Ascending aorta (tissue), 2 donors: ENCODE measurements around the gene ANKRD11. TPM values are rescaled to one million over a fixed set of nuclear protein-coding genes. Genes with fewer than 3 reads are reported as not detected.
"Not testable (repeated sequence)": the region's sequence is repeated elsewhere in the genome, so short reads cannot be mapped to it uniquely, and the experiment has no call there.

Experiments
- DNase-seq, 2 donors: peaks; one replicate each; pipeline ENCODE4 v3.0.0-alpha.2; 2019; ENCODE audit warnings: low spot score in 2 of 2
- H3K27ac ChIP-seq, 2 donors: fragments of 200-600 bp; sonication (generic); one replicate each; pipeline ENCODE4 v1.5.1; 2016 to 2017; ENCODE audit warnings: mild to moderate bottlenecking in 1 of 2
- H3K27me3 ChIP-seq: fragments of 200-600 bp; sonication (generic); one replicate; pipeline ENCODE4 v1.5.1; 2017
- H3K36me3 ChIP-seq, 2 donors: fragments of 200-600 bp; sonication (generic); one replicate each; pipeline ENCODE4 v1.5.1; 2016
- H3K4me1 ChIP-seq, 2 donors: fragments of 200-600 bp; sonication (generic); one replicate each; pipeline ENCODE4 v1.5.1; 2016 to 2017; ENCODE audit warnings: mild to moderate bottlenecking in 1 of 2
- H3K4me3 ChIP-seq, 2 donors: fragments of 200-600 bp; sonication (generic); one replicate each; pipeline ENCODE4 v1.5.1; 2016 to 2017; ENCODE audit warnings: mild to moderate bottlenecking in 1 of 2
- H3K9me3 ChIP-seq, 2 donors: fragments of 200-600 bp; sonication (generic); one replicate each; pipeline ENCODE4 v1.5.1; 2016
- intact Hi-C: fragments of 100-400 bp; cut with DNase I; formaldehyde crosslinking; loops from one replicate; pipeline ENCODE4 v1.15.1; 2023
- total RNA-seq: library from RNA; depleted of rRNA; stranded (reverse); fragments of >200 nt; gene quantifications from one replicate; pipeline ENCODE4 v1.1.0, GENCODE V29; 2016
- TF ChIP-seq, protein P1 (sequence below), 3 experiments: fragments of 200-600 bp in 2 of 3; fragments of 450-650 bp in 1 of 3; sonication (generic) in 2 of 3; IDR thresholded peaks; one replicate each; pipeline ENCODE4 v1.5.1; 2016 to 2019; ENCODE audit warnings: antibody characterized with exemption in 3 of 3, mild to moderate bottlenecking in 1 of 3, moderate library complexity in 1 of 3

Gene ANKRD11
- total RNA-seq, 1 donor from 2014 or later = 124 TPM

DNA sequence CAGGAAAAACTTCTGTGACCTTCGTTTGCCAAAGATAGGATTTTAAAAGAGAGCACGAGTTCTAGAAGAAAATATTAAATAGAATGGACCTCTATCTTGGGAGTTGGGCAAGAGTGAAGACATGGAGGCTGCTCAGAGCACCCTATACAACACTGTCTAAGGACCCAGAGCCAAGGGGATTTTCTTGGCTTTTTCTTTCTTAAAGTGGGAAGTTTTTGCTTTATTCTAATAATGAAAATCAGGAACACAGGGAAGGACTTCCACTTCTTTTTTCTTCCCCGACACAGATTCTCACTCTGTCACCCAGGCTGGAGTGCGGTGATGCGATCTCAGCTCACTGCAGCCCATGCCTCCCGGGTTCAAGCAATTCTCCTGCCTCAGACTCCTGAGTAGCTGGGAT, 178.7 kb downstream of the ANKRD11 start:
- Histone ChIP-seq H3K36me3 (peaks cover 5 to 18% of the 10 kb centered on the region in 2 donors), H3K9me3 (no peaks in the 10 kb centered on the region), H3K4me1 (peaks cover 0 to 6% of the 10 kb centered on the region in 2 donors), H3K27ac (no peak overlapping the region), H3K27me3 (no peaks in the 10 kb centered on the region), H3K4me3 (no peak overlapping the region)
- intact Hi-C loops = no loop called here
- no peak for DNase-seq
- TF ChIP-seq, protein P1, sequence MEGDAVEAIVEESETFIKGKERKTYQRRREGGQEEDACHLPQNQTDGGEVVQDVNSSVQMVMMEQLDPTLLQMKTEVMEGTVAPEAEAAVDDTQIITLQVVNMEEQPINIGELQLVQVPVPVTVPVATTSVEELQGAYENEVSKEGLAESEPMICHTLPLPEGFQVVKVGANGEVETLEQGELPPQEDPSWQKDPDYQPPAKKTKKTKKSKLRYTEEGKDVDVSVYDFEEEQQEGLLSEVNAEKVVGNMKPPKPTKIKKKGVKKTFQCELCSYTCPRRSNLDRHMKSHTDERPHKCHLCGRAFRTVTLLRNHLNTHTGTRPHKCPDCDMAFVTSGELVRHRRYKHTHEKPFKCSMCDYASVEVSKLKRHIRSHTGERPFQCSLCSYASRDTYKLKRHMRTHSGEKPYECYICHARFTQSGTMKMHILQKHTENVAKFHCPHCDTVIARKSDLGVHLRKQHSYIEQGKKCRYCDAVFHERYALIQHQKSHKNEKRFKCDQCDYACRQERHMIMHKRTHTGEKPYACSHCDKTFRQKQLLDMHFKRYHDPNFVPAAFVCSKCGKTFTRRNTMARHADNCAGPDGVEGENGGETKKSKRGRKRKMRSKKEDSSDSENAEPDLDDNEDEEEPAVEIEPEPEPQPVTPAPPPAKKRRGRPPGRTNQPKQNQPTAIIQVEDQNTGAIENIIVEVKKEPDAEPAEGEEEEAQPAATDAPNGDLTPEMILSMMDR (IDR thresholded peaks at IDR 0.05) = no peak

DNA sequence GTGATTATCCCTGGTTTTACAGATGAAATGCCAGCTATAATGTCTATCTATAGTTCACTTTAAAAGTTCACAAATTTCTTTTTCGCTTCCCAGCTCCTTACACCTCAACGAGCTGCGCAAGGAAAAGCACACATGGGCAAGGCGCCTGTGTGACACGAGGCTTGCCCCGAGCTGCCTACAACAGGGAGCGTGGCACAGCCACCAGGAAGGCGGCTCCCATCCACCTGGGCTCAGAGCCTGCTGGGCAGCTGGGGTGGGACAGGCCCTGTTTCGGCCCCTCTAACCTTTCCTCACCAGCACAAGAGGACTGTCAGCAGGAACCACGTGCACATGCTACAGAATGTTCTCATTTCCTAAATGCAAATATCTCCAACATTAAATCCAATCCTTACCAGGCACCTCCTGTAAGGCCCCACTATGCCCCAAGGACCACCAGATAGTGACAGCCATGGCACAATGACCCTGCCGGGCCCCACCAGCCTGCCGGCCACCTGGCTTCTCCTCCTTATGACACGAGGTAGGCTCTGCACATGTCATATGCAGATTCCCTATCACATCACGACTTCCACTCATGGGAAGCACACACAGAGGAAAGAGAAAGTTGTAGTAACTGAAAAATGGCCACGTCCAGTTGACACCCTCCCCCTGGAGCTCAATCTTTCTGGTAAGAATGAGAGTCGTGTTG, 180.8 kb downstream of the ANKRD11 start:
- H3K27ac ChIP-seq = no peak overlapping the region
- no peak for DNase-seq
- no peaks in the 10 kb centered on the region for H3K27me3 ChIP-seq
- no peaks in the 10 kb centered on the region for H3K4me1 ChIP-seq
- H3K4me3 ChIP-seq = no peak overlapping the region
- H3K9me3 ChIP-seq = no peaks in the 10 kb centered on the region
- TF ChIP-seq, protein P1 (IDR thresholded peaks at IDR 0.05) = no peak
- intact Hi-C loops = no loop called here
- H3K36me3 ChIP-seq = peaks cover 8 to 22% of the 10 kb centered on the region in 2 donors

DNA sequence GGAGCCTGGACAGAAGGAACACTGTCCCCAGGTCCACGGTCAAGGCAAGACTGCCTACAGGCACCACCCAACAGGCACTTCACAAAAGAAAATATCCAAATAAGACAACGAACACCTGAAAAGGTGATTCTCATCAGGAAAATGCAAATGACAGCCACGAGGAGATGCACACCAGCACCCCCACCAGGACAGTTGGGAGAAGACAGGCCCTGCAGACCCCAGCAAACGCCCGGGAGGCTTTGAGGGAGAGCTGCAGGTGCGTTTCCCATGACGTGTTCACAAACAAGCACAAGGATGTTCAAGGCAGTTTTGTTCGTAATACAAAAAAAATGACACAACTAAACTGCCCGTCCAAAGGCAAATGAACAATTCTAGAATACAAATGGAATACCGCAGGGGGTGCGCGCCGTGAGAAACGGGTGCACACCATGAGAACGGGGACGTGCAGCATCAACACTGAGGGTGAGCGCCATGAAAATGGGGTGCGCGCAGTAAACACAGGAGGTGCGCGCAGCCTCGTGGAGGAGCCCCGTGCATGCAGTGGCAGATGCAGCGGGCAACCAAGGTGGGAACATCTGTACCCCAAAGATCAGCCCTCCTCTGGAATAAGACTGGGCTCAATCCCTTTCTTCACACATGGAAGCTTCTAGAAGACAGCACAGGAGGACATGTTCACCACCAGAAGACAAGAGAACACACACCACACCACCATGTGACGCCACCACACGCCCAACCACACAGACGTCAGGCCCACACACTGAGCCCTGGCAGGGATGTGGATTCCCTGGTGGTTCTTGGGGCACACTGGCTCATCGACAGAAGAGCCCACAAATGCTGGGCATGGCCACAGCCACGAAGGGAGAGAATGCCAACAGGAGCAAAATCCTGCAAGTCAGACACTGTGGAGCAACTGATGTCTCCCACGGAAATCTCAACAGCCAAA, 181.7 kb downstream of the ANKRD11 start:
- intact Hi-C loops = no loop called here
- Histone ChIP-seq H3K36me3 (peaks cover 11 to 28% of the 10 kb centered on the region in 2 donors), H3K4me1 (no peaks in the 10 kb centered on the region), H3K4me3 (no peak overlapping the region), H3K9me3 (no peaks in the 10 kb centered on the region), H3K27me3 (no peaks in the 10 kb centered on the region), H3K27ac (no peak overlapping the region)
- no peak for DNase-seq
- TF ChIP-seq, protein P1 (IDR thresholded peaks at IDR 0.05) = peak in 2 of 3 experiments; percentile 24 to 43

DNA sequence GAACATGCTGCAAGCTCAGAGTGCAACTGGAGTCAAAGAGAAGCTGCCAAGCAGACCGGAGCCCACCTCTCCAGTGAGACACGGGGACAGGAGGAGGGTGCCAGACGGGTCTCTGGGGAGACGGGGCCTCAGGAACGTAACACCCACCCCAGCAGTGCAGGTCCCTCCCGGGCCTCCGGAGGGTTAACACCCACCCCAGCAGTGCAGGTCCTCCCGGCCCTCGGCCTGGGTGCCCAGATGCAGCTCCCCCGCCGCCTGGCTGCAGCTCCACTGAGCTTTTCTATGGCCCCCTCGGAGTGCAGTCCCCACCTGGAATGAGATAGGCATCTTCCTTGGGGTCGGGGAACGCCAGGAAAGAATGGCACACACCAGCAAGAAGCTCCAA, 182.9 kb downstream of the ANKRD11 start:
- no peak for DNase-seq
- no peak overlapping the region for H3K4me3 ChIP-seq
- H3K27ac ChIP-seq = no peak overlapping the region
- H3K36me3 ChIP-seq = peaks cover 18 to 26% of the 10 kb centered on the region in 2 donors
- TF ChIP-seq, protein P1 (IDR thresholded peaks at IDR 0.05) = no peak
- no peaks in the 10 kb centered on the region for H3K4me1 ChIP-seq
- intact Hi-C loops = no loop called here
- no peaks in the 10 kb centered on the region for H3K27me3 ChIP-seq
- H3K9me3 ChIP-seq = no peaks in the 10 kb centered on the region

DNA sequence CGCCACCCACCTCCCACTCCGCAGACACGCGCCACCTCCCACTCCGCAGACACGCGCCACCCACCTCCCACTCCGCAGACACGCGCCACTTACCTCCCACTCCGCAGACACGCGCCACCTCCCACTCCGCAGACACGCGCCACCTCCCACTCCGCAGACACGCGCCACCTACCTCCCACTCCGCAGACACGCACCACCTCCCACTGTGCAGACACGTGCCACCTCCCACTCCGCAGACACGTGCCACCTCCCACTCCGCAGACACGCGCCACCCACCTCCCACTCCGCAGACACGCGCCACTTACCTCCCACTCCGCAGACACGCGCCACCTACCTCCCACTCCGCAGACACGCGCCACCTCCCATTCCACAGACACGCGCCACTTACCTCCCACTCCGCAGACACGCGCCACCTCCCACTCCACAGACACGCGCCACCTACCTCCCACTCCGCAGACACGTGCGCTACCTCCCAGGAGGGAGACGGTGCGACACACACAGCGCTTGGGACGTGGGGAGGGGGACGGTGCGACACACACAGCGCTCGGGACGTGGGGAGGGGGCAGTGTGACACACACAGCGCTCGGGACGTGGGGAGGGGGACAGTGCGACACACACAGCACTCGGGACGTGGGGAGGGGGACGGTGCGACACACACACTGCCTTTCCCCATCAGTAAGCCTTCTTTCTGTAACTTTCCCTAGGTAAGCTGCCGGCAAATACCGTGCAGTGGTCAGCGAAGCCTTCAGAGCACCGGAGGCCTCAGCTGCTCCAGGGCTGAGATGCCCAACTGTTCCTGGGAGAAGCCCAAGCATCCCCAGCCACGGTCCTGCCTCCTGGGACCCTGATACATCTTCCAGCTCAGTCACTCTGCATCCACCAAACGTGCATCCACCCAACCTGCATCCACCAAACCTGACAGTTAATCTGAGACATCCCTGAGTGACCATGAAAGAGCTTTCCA, 183.6 kb downstream of the ANKRD11 start:
- H3K27ac ChIP-seq, intact Hi-C loops: not testable (repeated sequence)

More for the DNA sequence above, 183.6 kb downstream of the ANKRD11 start:
- DNase-seq, H3K27me3 ChIP-seq, H3K4me1 ChIP-seq, H3K4me3 ChIP-seq, H3K9me3 ChIP-seq: not testable (repeated sequence)
- H3K36me3 ChIP-seq = peaks cover 18 to 19% of the 10 kb centered on the region in 2 donors
